Mesendoderm (in vitro differentiated cells): ENCODE measurements around the gene MAPK14.

Experiments used
- DNase-seq: peaks from one replicate; pipeline ENCODE4 v3.0.0; 2013
- H2AK5ac ChIP-seq: 2 replicates; pipeline ENCODE4 v1.6.1; 2013; ENCODE audit warnings: low read length, inconsistent platforms
- H2BK120ac ChIP-seq: 2 replicates; pipeline ENCODE4 v1.6.1; 2013; ENCODE audit warnings: low read depth, mild to moderate bottlenecking, low read length, moderate library complexity, mixed read lengths
- H2BK15ac ChIP-seq: replicated peaks from 2 replicates; pipeline ENCODE4 v1.6.1; 2013; ENCODE audit warnings: low read depth, mild to moderate bottlenecking, moderate library complexity
- H2BK5ac ChIP-seq: 2 replicates; pipeline ENCODE4 v1.6.1; 2013; ENCODE audit warnings: low read length, inconsistent platforms
- H3K18ac ChIP-seq: 2 replicates; pipeline ENCODE4 v1.6.1; 2013; ENCODE audit warnings: mild to moderate bottlenecking, low read length, mixed read lengths
- H3K23ac ChIP-seq: one replicate; pipeline ENCODE4 v1.6.1; 2013; ENCODE audit warnings: low read length
- H3K27ac ChIP-seq: 2 replicates; pipeline ENCODE4 v1.5.1; 2013; ENCODE audit warnings: low read depth, mild to moderate bottlenecking, inconsistent platforms, low read length, moderate library complexity
- H3K27me3 ChIP-seq: 2 replicates; pipeline ENCODE4 v1.6.1; 2013; ENCODE audit warnings: low read length, control low read depth, mild to moderate bottlenecking, inconsistent platforms; ENCODE audit not compliant: insufficient read depth, poor library complexity
- H3K36me3 ChIP-seq: 2 replicates; pipeline ENCODE4 v1.6.1; 2013; ENCODE audit warnings: low read length, inconsistent platforms; ENCODE audit not compliant: control insufficient read depth, insufficient read depth
- H3K4ac ChIP-seq: one replicate; pipeline ENCODE4 v1.6.1; 2013; ENCODE audit warnings: low read depth, mild to moderate bottlenecking, low read length, moderate library complexity
- H3K4me1 ChIP-seq: 2 replicates; pipeline ENCODE4 v1.6.1; 2013; ENCODE audit warnings: low read depth, low read length, inconsistent platforms; ENCODE audit not compliant: control insufficient read depth
- H3K4me2 ChIP-seq: 2 replicates; pipeline ENCODE4 v1.6.1; 2013; ENCODE audit warnings: low read length
- H3K4me3 ChIP-seq: 2 replicates; pipeline ENCODE4 v1.5.1; 2013; ENCODE audit warnings: mild to moderate bottlenecking, low read length
- H3K56ac ChIP-seq: one replicate; pipeline ENCODE4 v1.6.1; 2013; ENCODE audit warnings: low read length
- H3K79me1 ChIP-seq: 2 replicates; pipeline ENCODE4 v1.6.1; 2013; ENCODE audit warnings: low read length, inconsistent platforms
- H3K79me2 ChIP-seq: 2 replicates; pipeline ENCODE4 v1.6.1; 2013; ENCODE audit warnings: mild to moderate bottlenecking, low read length; ENCODE audit not compliant: control insufficient read depth, insufficient read depth
- H3K9ac ChIP-seq: 2 replicates; pipeline ENCODE4 v1.6.1; 2013; ENCODE audit warnings: low read length, inconsistent platforms
- H4K5ac ChIP-seq: one replicate; pipeline ENCODE4 v1.6.1; 2013; ENCODE audit warnings: low read length
- H4K8ac ChIP-seq: one replicate; pipeline ENCODE4 v1.6.1; 2013; ENCODE audit warnings: low read depth, mild to moderate bottlenecking, control low read depth, low read length, moderate library complexity
- WGBS: extraction: QIAGEN DNeasy Blood & Tissue Kit; methylation state at CpG from one replicate; pipeline ENCODE4 v1.1.7; 2013; ENCODE audit warnings: low lambda C conversion rate, missing lambda C conversion rate; ENCODE audit not compliant: insufficient coverage; ENCODE audit errors: extremely low coverage; 5-methylcytosine and 5-hydroxymethylcytosine counted together

Gene MAPK14

GRCh38 chr6:36050947-36051710, 23.5 kb downstream of the MAPK14 start:
- DNase-seq, result no peak
- no CpG with 5 or more reads among the region's 16 CpGs for WGBS
- H3K27ac ChIP-seq, result no peak overlapping the region
- H2BK15ac ChIP-seq, result no peak overlapping the region
- no peak overlapping the region for H2BK5ac ChIP-seq
- no peaks in the 10 kb centered on the region for H3K36me3 ChIP-seq
- H3K23ac ChIP-seq, result no peak overlapping the region
- no peak overlapping the region for H2AK5ac ChIP-seq
- no peak overlapping the region for H4K8ac ChIP-seq
- H3K79me1 ChIP-seq, result peaks cover 14% of the 10 kb centered on the region
- H3K4me2 ChIP-seq, result no peak overlapping the region
- H3K18ac ChIP-seq, result no peak overlapping the region
- H2BK120ac ChIP-seq, result no peak overlapping the region
- no peak overlapping the region for H3K9ac ChIP-seq
- H3K4me3 ChIP-seq, result no peak overlapping the region
- H4K5ac ChIP-seq, result no peak overlapping the region
- H3K4ac ChIP-seq, result no peak overlapping the region
- no peaks in the 10 kb centered on the region for H3K27me3 ChIP-seq
- no peaks in the 10 kb centered on the region for H3K4me1 ChIP-seq
- H3K79me2 ChIP-seq, result peaks cover 9% of the 10 kb centered on the region
- H3K56ac ChIP-seq, result no peak overlapping the region

GRCh38 chr6:36052097-36052496, 24.5 kb downstream of the MAPK14 start:
- H3K27ac ChIP-seq, result no peak overlapping the region
- no peak overlapping the region for H2AK5ac ChIP-seq
- H3K36me3 ChIP-seq, result no peaks in the 10 kb centered on the region
- no peak overlapping the region for H2BK15ac ChIP-seq
- H4K5ac ChIP-seq, result no peak overlapping the region
- no peak overlapping the region for H3K4me2 ChIP-seq
- H4K8ac ChIP-seq, result no peak overlapping the region
- no peak for DNase-seq
- no peaks in the 10 kb centered on the region for H3K27me3 ChIP-seq
- no peak overlapping the region for H2BK5ac ChIP-seq
- no CpG with 5 or more reads among the region's 2 CpGs for WGBS
- H3K79me2 ChIP-seq, result peaks cover 7% of the 10 kb centered on the region
- H3K4me3 ChIP-seq, result no peak overlapping the region
- H3K23ac ChIP-seq, result no peak overlapping the region
- peaks cover 11% of the 10 kb centered on the region for H3K79me1 ChIP-seq
- H3K4me1 ChIP-seq, result no peaks in the 10 kb centered on the region
- H2BK120ac ChIP-seq, result no peak overlapping the region
- H3K9ac ChIP-seq, result no peak overlapping the region
- H3K4ac ChIP-seq, result no peak overlapping the region
- no peak overlapping the region for H3K56ac ChIP-seq
- no peak overlapping the region for H3K18ac ChIP-seq

GRCh38 chr6:36053878-36054277, 26.3 kb downstream of the MAPK14 start:
- DNase-seq, result no peak
- Histone ChIP-seq H4K8ac (no peak overlapping the region), H3K4me1 (no peaks in the 10 kb centered on the region), H3K79me2 (peaks cover 6% of the 10 kb centered on the region), H3K4ac (no peak overlapping the region), H2BK5ac (no peak overlapping the region), H3K4me3 (no peak overlapping the region), H2BK15ac (no peak overlapping the region), H2AK5ac (no peak overlapping the region), H2BK120ac (no peak overlapping the region), H3K27me3 (no peaks in the 10 kb centered on the region), H3K18ac (no peak overlapping the region), H3K56ac (no peak overlapping the region), H3K23ac (no peak overlapping the region), H3K79me1 (peaks cover 11% of the 10 kb centered on the region), H3K27ac (no peak overlapping the region), H3K36me3 (no peaks in the 10 kb centered on the region), H3K4me2 (no peak overlapping the region), H4K5ac (no peak overlapping the region), H3K9ac (no peak overlapping the region)
- WGBS, result no CpG with 5 or more reads among the region's 2 CpGs

DNA sequence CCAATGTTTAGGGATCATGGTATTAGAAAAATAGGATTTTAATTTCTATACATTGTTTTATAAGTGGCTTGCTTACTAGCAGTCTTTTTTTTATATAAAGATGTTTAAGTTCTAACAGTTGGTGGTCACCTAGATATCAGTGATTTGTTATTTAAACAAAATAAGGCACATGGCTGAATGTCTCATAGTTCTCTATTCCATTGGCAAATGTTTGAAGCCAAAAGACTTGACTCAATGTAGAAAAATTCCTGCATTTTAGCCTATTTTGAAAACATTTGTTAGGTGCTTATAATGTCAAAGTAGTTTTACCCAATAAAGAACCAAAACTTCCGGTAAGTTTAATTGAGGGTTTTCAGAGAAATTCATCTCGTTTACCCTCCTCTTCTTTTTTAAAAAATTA, 26.8 kb downstream of the MAPK14 start:
- no peak overlapping the region for H3K4me2 ChIP-seq
- no peak overlapping the region for H2BK15ac ChIP-seq
- no peak overlapping the region for H3K56ac ChIP-seq
- no peak overlapping the region for H4K8ac ChIP-seq
- no peak overlapping the region for H3K27ac ChIP-seq
- peaks cover 11% of the 10 kb centered on the region for H3K79me1 ChIP-seq
- H3K4me1 ChIP-seq, result no peaks in the 10 kb centered on the region
- H3K79me2 ChIP-seq, result peaks cover 6% of the 10 kb centered on the region
- no peak for DNase-seq
- no peak overlapping the region for H4K5ac ChIP-seq
- H2AK5ac ChIP-seq, result no peak overlapping the region
- H3K4ac ChIP-seq, result no peak overlapping the region
- no peak overlapping the region for H3K9ac ChIP-seq
- no peak overlapping the region for H3K18ac ChIP-seq
- H2BK120ac ChIP-seq, result no peak overlapping the region
- H3K4me3 ChIP-seq, result no peak overlapping the region
- H2BK5ac ChIP-seq, result no peak overlapping the region
- no peaks in the 10 kb centered on the region for H3K36me3 ChIP-seq
- no CpG with 5 or more reads among the region's 2 CpGs for WGBS
- H3K23ac ChIP-seq, result no peak overlapping the region
- no peaks in the 10 kb centered on the region for H3K27me3 ChIP-seq

GRCh38 chr6:36054956-36055355, 27.3 kb downstream of the MAPK14 start:
- no peaks in the 10 kb centered on the region for H3K4me1 ChIP-seq
- no peak overlapping the region for H3K4ac ChIP-seq
- no peak overlapping the region for H3K56ac ChIP-seq
- H4K5ac ChIP-seq, result no peak overlapping the region
- no peak overlapping the region for H3K4me2 ChIP-seq
- no peak overlapping the region for H2BK15ac ChIP-seq
- no peak overlapping the region for H4K8ac ChIP-seq
- H2BK5ac ChIP-seq, result no peak overlapping the region
- no peak overlapping the region for H2AK5ac ChIP-seq
- no peak overlapping the region for H3K9ac ChIP-seq
- H3K27ac ChIP-seq, result no peak overlapping the region
- H3K18ac ChIP-seq, result no peak overlapping the region
- peaks cover 7% of the 10 kb centered on the region for H3K79me1 ChIP-seq
- no peak overlapping the region for H3K4me3 ChIP-seq
- H3K79me2 ChIP-seq, result peaks cover 6% of the 10 kb centered on the region
- H2BK120ac ChIP-seq, result no peak overlapping the region
- no CpG with 5 or more reads among the region's 2 CpGs for WGBS
- H3K27me3 ChIP-seq, result no peaks in the 10 kb centered on the region
- peak; percentile 28 for DNase-seq
- H3K36me3 ChIP-seq, result no peaks in the 10 kb centered on the region
- no peak overlapping the region for H3K23ac ChIP-seq

- no CpG with 5 or more reads among the region's 1 CpG for WGBS
- no peak overlapping the region for H4K8ac ChIP-seq
- H3K27me3 ChIP-seq, result no peaks in the 10 kb centered on the region
- H3K23ac ChIP-seq, result no peak overlapping the region
- H2AK5ac ChIP-seq, result no peak overlapping the region
- DNase-seq, result no peak
- H3K9ac ChIP-seq, result no peak overlapping the region
- peaks cover 4% of the 10 kb centered on the region for H3K79me1 ChIP-seq
- H3K27ac ChIP-seq, result no peak overlapping the region
- no peak overlapping the region for H4K5ac ChIP-seq
- H3K18ac ChIP-seq, result no peak overlapping the region
- H3K4me2 ChIP-seq, result no peak overlapping the region
- no peak overlapping the region for H2BK120ac ChIP-seq
- no peak overlapping the region for H2BK5ac ChIP-seq
- no peaks in the 10 kb centered on the region for H3K36me3 ChIP-seq
- H3K79me2 ChIP-seq, result peaks cover 3% of the 10 kb centered on the region
- no peak overlapping the region for H3K4ac ChIP-seq
- no peaks in the 10 kb centered on the region for H3K4me1 ChIP-seq
- H2BK15ac ChIP-seq, result no peak overlapping the region
- H3K56ac ChIP-seq, result no peak overlapping the region
- H3K4me3 ChIP-seq, result no peak overlapping the region
Observed at GRCh38 chr6:36056178-36056577, 28.6 kb downstream of the MAPK14 start.
